NCI-H2196 treated with DMSO at 0.1 percent for 48 hours (cell line): ENCODE data around the gene MAP3K21.

ENCODE experiments used
- DNase-seq: peaks from one replicate; lab custom pipeline; 2025; ENCODE audit not compliant: unreplicated experiment; lab: John Stamatoyannopoulos, UW

Gene MAP3K21

DNA sequence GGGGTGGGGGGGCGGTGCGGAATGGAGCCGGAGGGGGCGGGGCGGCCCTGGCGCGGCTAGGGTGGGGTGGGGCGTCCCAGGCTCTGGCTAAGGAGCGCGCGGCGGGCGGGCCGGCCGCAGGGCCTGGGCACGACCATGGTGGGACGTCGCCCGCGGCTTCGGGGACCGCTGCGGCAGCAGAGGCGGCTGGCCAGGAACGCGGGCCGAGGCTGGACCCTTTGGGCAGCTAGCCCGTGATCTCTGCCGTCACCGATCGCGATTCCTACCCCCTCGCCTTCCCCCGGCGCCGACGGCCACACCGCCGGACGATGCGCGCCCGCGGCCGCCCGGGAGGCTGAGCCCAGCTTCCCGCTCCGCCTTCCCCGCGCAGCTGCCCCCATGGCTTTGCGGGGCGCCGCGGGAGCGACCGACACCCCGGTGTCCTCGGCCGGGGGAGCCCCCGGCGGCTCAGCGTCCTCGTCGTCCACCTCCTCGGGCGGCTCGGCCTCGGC lies at the start of gene MAP3K21:
Gene MAP3K21 (plus strand): TSS at position 74 of the 491 bp plus-strand sequence. CDS start 305 bp downstream, at position 379.
- DNase-seq: no peak

DNA sequence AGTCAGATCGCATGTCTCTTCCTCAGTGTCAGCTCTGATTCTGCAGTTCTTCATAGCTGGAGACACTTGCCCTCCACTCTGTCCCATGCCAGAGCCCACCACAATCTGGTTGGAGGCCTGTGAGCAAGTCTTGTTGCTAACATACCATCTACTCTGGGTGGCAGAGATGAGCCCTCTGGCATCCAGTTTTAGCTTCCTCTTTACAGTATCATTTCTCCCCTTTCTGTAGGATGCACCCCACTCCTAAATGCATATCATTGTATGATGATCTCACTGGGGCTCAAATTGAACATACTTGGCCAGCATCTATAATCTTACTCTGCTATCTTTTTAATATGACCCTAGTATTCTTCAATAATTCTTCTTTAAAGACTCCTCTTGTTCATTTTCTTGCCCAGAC lies 48.9 kb upstream of the MAP3K21 start:
- DNase-seq: no peak

DNA sequence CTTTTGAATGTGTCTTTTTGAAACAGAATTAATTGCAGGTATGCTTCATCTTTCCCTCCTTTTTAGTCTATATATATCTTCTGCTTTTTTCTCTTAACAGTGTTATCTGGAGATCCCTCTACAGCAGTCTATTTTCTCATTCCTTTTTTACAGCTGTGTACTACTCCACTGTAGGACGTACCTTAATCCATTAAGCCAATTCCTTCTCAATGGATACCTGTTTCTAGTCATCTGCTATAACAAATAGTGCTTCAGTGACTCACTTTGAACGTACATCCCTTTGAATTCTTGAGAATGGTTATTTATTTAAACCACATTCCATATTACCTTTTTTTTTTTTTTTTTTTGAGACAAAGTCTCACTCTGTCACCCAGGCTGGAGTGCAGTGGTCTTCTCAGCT lies 47.6 kb upstream of the MAP3K21 start:
- DNase-seq: no peak

DNA sequence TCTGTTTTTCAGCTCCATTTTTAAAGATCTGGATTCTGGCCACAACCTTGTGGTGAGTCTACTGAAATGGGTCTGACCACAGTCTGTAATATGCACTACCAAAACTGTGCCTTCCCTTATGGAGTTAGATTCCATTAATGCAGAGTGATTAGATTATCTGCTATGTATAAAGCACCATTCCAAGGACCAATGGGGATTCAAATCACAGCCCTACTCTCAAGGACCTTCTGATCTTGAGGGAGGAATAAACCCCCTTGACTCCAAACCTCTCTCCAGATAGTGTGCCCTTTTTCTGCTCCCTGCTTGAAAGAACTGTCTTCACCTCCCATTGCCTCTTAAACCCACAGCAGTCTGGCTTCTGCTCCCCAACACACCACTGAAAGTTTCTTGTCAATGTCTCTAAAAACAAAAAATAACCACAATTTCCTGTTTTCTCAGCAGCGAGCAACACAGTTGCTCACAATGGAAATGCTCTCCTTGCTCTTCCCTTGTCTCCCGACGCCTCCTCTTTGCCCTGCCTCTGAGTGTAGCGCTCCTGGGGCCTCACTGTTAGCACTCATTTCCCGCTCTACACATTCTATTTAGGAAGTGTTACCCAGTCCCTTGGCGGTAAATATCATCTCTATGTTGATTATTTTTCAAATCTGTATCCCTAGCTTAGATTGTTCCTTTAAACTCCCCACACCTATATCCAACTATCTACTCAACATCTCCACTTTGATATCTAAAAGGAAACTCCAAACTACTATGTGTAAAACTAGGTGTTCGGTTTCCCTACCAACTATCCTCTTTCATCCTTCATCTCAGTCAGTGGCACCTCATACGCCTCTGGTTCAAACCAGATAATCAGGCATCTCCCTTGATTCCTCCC lies 45.6 kb upstream of the MAP3K21 start:
- no peak for DNase-seq

DNA sequence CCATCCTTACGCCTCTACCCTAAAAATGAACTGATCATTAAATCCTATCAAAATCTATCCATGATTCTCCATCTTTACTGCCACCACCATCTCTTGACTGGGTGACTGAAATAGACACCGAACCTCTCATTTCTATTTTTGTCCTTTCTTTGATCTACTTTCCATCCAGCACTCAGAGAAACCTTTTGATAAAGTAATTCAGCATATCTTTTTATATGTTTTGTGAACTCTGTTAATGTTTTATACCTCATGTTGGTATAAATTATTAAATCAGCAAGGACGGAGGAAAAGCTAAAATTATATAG lies 45.0 kb upstream of the MAP3K21 start:
- DNase-seq: no peak

DNA sequence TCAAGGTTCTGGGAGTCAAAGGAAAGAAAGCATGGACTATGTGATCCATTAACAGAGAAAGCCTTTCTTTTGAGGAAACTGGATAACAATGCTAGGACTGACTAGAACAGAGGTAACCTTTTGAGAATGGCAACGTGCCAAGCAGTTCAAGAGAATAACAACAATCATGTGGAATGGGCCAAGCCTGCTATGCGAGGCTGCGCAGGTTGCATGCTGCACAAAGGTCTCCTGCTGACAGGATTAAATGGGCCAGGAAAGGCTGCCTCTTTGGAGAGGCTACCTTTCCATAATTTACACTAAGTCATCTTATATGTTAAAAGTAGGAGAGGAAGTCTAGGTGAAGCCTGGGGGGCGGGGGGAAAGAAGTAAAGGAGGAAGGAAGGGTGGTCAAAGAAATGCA lies 37.8 kb upstream of the MAP3K21 start:
- DNase-seq: peak; percentile 2

DNA sequence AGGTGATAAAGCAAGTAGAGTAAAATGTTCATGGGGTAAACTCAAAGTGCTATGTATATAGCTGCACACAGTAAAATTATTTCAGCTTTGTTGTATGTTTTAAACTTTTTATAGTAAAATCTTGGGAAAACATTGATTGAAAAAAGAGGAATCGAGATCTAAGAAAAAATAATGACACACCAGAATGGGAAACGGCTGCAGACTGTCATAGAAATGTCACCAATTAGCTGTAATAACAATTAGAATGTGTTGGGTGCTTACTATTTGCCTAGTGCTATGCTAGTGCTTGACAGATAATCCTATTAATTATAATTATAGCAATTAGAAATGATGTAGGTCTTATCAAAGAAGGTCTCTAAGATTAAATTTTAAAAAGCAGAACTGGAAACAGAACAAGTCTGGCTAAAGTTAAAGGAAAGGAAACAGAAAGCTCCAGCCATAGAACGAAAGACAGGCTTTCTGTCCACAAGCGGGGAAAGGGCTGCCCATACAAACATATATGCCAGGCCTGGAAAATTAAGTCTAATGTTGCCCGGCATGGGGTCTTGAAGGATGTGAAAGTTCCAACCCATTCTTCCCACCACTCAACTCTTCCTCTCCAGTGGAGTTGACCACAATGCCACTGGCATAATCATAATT lies 37.0 kb upstream of the MAP3K21 start:
- DNase-seq: no peak

DNA sequence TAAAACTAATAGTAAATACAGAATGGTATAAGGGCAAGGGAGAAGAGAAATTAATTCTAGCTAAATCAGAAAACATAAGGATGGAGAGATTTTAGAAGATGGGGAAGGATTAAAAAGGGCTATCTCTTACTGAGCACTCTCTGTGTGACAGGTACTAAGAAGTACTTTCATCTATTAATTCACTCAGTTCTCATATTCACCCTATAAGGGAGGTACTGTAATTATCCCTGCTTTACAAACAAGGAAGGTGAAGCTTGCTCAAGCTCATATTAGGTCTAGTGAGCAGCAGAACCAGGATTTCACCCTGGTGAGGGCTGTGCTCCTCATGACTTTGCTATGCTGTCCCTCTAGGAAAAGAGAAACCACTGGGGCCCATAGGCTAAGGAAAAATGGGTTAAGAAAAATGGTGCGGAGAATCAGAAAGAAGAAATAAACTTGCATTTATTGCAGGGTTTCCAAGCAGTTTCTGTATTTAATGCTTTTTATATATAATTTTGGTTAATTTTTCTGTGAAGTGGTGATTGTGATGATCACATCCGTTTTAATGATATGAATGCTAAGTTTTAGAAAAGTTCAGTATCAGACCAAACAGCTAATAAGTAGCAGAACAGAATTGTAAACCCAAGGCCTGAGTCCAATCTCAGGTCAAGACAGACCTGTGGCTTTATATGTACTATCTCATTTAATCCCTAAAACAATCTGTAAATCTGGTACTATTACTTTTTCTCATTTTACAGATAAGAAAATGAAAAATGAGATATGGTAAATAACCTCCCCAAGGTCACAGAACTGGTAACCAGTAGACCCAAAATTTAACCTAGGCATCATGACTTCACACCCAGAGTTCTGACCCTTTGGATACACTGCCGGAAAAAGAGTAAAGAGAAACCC lies 33.7 kb upstream of the MAP3K21 start:
- DNase-seq: no peak

DNA sequence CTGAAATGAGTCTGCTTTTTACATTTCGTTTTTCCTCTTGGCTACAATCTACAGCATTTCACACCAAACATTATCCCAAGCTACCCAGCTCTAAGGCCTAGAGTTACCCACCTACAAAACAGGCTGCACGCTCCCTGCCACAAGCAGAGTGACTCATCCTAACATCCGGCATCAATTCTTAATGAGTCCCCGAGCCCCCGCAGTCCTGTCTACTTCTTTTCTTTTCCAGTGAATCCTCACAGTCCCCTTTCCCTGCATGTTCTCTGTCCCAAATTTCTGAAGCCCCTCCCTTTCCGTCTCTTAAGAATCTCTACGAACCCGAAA lies 32.6 kb upstream of the MAP3K21 start:
- DNase-seq: no peak

DNA sequence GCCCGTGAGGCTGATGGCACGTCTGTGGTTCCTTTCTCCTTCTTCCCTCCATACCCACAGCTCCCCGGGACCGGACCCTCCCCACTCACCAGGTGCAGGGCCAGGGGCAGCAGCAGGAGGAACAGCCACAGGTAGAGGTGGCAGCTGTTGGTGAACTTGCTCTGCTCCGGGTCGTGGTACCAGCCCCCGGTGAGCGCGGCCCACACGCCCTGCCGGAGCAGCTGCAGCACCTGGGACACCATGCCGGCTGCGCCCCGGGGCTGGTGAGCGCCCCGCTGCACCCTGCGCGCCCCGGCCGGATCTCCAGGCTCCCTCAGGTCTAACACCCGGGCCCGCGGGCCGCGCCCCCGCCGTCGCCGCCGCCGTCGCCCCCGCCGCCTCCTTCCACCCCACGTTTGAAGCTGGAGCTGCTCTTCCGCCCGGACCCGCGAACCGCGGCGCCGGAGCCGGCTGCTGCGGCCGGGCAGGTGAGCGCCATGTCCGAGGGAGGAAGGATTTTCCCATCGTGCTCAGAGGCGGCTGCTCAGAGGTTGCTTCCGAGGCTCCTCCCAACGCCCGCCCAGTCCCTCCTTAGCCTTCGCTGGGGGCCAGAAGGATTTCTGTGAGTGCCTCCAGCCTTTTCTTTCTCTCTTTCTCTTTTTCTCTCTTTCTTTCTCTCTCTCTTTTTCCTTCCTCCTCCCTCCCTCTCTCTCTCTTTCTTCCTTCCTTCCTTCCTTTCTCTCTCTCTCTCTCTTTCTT lies 32.1 kb upstream of the MAP3K21 start, which contains the start of gene PCNX2:
Gene PCNX2 (minus strand): TSS at position 489 of the 738 bp plus-strand sequence. CDS start 247 bp downstream, at position 242.
- DNase-seq: peak; percentile 44

DNA sequence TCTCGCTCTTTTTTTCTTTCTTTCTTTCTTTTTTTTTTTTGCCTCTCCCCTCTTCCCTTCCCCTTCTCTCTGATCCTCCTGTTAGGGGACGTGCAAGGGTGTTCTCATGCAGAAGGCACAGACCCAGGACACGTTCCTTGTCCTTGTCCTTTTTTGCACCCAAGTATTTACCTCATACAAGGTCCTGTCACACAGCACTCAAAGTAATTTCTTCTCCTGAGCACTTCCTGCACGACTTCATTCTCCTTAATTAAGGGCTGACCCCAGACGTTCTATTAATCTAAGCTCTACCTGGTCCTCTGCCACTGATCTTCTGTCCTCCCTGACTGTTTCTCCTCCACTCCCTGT lies 31.6 kb upstream of the MAP3K21 start:
- no peak for DNase-seq

DNA sequence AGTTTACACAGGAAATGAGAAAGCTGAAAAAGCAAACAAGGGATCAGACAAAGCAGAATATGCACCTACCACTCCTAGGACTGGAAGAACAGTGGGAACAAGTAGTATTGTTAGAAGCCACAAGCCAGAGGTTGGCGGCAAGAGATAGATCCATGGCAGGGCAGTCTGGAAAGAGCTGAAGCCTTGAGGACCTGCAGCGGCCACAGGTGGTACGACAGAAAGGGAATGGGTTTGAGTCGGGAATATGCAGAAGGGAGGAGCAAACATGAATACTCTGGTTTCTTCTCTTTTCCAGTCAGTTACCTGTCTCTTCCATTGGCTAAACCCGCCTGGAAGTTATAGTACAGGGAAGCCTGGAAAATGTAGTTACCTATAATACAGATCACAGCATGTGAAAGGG lies 28.1 kb upstream of the MAP3K21 start:
- no peak for DNase-seq

DNA sequence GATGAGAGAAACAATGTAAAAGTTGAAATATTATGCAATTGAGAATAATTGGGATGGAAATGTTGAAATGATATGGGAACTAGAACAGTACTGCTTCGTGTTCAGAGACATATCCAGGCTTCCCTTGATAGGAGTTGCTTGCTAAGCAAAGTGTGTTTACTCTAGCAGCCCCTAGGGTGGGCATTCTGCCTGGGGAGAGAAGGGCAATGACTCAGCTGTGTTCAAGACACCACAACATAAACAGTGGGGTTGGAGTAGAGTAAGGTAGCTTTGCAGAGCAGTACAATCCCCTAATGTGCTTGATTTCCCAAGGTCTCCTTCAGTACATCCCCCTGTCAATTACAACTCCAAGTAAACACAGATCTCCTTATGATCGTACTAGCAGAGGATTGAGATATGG lies 27.2 kb upstream of the MAP3K21 start:
- no peak for DNase-seq

DNA sequence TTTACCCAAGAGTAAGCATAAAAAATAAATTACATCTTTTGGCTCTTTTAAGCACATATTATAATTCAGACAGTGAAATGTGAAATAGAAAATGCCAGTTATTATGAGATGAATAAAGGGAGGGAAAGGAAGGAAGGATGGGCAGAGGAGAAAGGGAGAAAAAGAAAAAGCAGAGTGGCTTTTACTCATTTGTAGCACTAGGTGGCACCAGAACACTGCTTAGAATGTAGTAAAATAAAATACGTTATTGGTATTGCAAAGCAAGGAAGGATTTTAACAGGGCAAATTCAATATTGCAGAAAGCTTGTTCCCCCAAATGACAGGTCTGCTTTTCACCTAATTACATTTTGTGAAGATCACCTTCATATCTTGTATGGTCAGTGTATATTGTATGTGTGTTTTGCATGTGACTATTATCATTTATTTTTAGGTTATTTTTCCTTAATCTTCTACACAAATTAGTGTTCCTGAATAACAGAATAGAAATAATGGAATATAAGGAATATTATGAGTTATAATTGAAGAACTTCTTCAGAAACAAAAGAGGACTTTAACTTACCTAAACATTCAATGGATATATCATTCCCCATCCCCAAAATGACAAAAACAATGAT lies 22.9 kb upstream of the MAP3K21 start:
- DNase-seq: peak; percentile 24

DNA sequence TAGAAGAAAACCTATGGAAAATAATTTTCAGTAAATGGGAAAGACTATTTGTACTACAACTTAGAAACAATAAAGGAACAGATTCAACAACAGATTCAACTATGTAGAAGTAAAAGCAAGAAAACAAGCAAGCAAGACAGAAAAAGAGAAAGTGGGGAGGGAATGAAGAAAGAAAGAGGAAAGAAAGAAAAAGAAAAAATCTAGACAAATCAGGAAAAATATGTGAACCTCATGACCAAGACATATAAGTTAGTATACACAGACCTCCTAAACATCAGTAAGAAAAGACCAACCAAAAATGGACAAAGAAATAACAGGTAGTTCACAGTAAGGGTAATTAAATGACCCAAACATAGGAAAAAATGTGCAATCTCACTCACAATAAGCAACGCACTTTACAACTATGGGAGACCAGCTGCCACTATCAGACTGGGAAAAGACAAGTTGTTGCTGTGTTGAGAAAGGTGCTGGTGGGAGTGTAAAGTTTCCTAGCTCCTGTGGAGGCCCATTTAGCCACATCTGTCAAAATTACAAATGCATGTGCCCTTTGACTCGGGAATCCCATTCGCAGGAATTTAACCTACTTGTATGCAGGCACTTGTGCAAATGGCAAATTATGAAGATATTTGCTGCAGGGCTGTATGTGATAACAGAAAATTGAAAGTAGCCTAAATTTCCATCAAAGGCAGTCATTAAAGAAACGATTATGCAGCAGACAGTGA lies 13.9 kb upstream of the MAP3K21 start:
- no peak for DNase-seq

DNA sequence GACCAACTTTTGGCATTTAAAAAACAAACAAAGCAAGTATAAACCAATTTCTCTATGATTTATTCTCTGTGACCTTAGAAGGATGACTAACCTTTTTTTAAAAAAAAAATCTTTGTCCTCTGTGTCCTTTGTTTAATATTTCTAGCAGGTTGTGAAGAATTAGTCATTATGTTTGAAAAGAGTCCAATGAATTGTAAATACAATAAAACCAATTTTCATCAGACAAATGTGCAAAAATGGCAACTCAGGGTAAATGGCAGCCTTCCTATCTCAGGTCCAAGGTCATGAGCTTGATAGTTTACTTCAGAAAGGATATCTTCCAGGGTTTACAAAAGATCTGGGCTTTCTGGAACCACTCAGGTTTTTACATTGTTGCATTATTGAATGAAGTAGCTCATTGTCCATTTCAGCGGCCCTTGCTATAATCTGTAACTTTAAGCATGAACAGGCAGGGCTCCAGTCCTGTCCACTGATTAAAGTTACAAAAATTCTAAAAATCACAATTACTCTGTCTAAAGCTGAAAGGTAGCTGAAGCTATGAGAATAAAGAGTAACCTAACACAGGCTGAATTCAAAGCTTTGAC lies 11.7 kb upstream of the MAP3K21 start:
- no peak for DNase-seq

DNA sequence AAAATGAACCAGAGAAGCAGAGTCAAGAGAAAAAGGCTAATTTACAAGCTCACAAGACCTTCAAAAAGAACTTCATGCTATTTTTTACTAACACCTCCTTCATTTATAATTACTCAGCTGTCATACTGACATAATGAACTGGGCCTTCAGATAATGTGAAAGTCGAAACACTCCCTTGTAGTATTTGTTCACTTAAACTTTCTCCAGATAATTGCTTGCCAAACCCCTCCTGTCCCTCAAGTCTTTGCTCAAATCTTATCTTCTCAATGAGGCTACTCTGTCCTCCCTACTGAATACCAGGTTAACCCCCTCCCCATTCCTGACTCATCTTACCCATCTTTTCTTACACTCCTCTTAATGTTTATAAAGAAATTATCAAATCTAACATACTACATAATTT lies 11.1 kb upstream of the MAP3K21 start:
- no peak for DNase-seq

DNA sequence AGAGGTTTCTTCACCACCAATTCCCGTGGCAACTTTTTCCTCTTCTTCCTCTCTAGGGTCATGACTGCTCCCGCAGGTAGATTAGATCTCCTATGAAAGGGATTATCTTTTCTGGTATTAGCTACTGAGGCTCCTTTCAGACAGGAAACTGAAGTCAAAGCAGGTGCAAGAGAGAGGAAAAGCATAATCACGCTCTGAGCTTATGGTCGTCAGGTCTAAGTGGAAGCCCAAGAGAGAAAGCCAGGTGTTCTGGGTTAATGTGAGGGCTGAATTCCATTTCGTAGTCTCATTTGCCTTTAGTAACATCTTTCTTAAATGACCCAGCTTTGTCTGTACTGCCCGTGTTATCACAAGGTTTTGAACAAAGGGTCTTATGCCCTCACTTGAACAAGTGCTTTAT lies 8.3 kb upstream of the MAP3K21 start:
- no peak for DNase-seq

DNA sequence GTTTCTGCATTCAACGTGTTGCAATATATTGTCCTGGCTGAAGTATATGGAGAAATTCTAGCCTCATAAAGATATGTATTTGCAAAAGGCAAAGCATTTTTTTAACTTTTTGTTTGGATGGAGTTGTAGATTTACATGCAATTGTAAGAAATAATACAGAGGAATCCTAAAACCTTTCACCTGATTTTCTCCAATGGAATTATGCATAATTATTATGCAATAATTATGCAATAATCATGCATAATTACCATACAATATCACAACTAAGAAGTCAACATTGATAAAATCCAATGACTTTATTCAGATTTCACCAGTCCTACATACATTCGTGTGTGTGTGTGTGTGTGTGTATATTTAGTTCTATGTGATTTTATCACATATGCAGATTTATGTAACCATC lies 7.5 kb upstream of the MAP3K21 start:
- DNase-seq: no peak

DNA sequence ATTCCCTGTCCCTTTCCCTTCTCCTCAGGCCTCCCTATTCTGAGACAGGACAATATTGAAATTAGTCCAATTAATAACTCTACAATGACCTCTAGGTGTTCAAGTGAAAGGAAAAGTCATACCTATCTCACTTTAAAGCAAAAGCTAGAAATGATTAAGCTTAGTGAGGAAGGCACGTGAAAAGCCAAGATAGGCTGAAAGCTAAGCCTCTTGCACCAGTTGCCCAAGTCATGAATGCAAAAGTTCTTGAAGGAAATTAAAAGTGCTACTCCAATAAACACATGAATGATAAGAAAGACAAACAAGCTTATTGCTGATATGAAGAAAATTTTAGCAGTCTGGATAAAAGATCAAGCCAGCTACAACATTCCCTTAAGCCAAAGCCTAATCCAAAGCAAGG lies 3.8 kb upstream of the MAP3K21 start:
- no peak for DNase-seq
